Measurements from ENCODE around the gene EFHD2.
"Not testable (repeated sequence)": the region's sequence is repeated elsewhere in the genome, so short reads cannot be mapped to it uniquely, and the experiment has no call there.

The EFHD2 gene

GRCh38 chr1:15456313-15456954 is 46.7 kb downstream of the EFHD2 start, which contains the start of gene CELA2A:
Gene CELA2A, plus strand, starts transcription at chr1:15456732. Its CDS starts 22 bp downstream, at chr1:15456754.
- DNase-seq, result no peak

GRCh38 chr1:15457585-15457984 is 47.9 kb downstream of the EFHD2 start:
- DNase-seq, result no peak

GRCh38 chr1:15458388-15458787 is 48.7 kb downstream of the EFHD2 start:
- not testable (repeated sequence) for DNase-seq

- peak; percentile 35 for DNase-seq
Measured at GRCh38 chr1:15459771-15460707, 50.4 kb downstream of the EFHD2 start.

- DNase-seq, result no peak
Measured at GRCh38 chr1:15460708-15461095, 51.0 kb downstream of the EFHD2 start.

GRCh38 chr1:15463064-15463800 is 53.5 kb downstream of the EFHD2 start:
- not testable (repeated sequence) for DNase-seq

- not testable (repeated sequence) for DNase-seq
Measured at GRCh38 chr1:15463926-15464322, 54.2 kb downstream of the EFHD2 start.

- DNase-seq, result peak; percentile 66
Measured at GRCh38 chr1:15465674-15466073, 56.0 kb downstream of the EFHD2 start.

GRCh38 chr1:15466955-15467625 is 57.4 kb downstream of the EFHD2 start:
- not testable (repeated sequence) for DNase-seq

GRCh38 chr1:15468145-15468544 is 58.5 kb downstream of the EFHD2 start:
- no peak for DNase-seq

GRCh38 chr1:15469361-15469760 is 59.7 kb downstream of the EFHD2 start:
- DNase-seq, result no peak

GRCh38 chr1:15469821-15470448 is 60.2 kb downstream of the EFHD2 start:
- DNase-seq, result not testable (repeated sequence)

GRCh38 chr1:15471067-15471466 is 61.4 kb downstream of the EFHD2 start:
- not testable (repeated sequence) for DNase-seq

GRCh38 chr1:15471723-15472122 is 62.0 kb downstream of the EFHD2 start:
- DNase-seq, result not testable (repeated sequence)

GRCh38 chr1:15472587-15472986 is 62.9 kb downstream of the EFHD2 start:
- no peak for DNase-seq

GRCh38 chr1:15475752-15476314 is 66.1 kb downstream of the EFHD2 start, which contains the start of gene CELA2B:
Gene CELA2B, plus strand, starts transcription at chr1:15476104. Its CDS starts 22 bp downstream, at chr1:15476126.
- DNase-seq, result no peak

GRCh38 chr1:15476927-15477326 is 67.2 kb downstream of the EFHD2 start:
- no peak for DNase-seq

- no peak for DNase-seq
Measured at GRCh38 chr1:15477646-15478212, 68.0 kb downstream of the EFHD2 start.
